Prostate gland (tissue), 2 donors: ENCODE measurements around the gene CKS2. TPM values are rescaled to one million over a fixed set of nuclear protein-coding genes. Genes with fewer than 3 reads are reported as not detected.

Experiments used
- DNase-seq: peaks from one replicate; pipeline ENCODE4 v3.0.0-alpha.2; 2019; ENCODE audit warnings: low spot score
- H3K27ac ChIP-seq, 2 donors: fragments of 200-600 bp; sonication (generic); 2 replicates each; pipeline ENCODE4 v1.5.1; 2017 to 2019
- H3K27me3 ChIP-seq: fragments of 200-600 bp; sonication (generic); replicated peaks from 2 replicates; pipeline ENCODE4 v1.5.1; 2019; ENCODE audit not compliant: insufficient read depth
- H3K36me3 ChIP-seq, 2 donors: fragments of 200-600 bp; sonication (generic); 1 replicate in 1 of 2; 2 replicates in 1 of 2; pipeline versions ENCODE4 v1.5.1 to v1.8.1; 2017 to 2019
- H3K4me1 ChIP-seq: fragments of 200-600 bp; sonication (generic); replicated peaks from 2 replicates; pipeline ENCODE4 v1.5.1; 2019
- H3K4me3 ChIP-seq, 2 donors: fragments of 200-600 bp; sonication (generic); 2 replicates each; pipeline ENCODE4 v1.5.1; 2017 to 2019
- H3K9me3 ChIP-seq: fragments of 200-600 bp; sonication (generic); 2 replicates; pipeline ENCODE4 v1.5.1; 2017
- CTCF ChIP-seq, 4 experiments: fragments of 200-600 bp in 2 of 4; fragments of 450-650 bp in 2 of 4; sonication (generic) in 2 of 4; IDR thresholded peaks; 1 replicate in 3 of 4; 2 replicates in 1 of 4; pipeline ENCODE4 v1.5.1; 2016 to 2019; ENCODE audit warnings: antibody characterized with exemption in 4 of 4, mild to moderate bottlenecking in 2 of 4, moderate library complexity in 2 of 4
- POLR2A ChIP-seq: fragments of 450-650 bp; IDR thresholded peaks from one replicate; pipeline ENCODE4 v1.6.1; 2016; ENCODE audit warnings: antibody characterized with exemption, mild to moderate bottlenecking
- POLR2AphosphoS5 ChIP-seq: sonication (generic); formaldehyde crosslinking; IDR thresholded peaks from one replicate; pipeline ENCODE4 v1.6.1; 2017; ENCODE audit warnings: antibody characterized with exemption
- WGBS: methylation state at CpG from one replicate; pipeline ENCODE4 v1.1.5; 2018; 5-methylcytosine and 5-hydroxymethylcytosine counted together
- intact Hi-C: fragments of 100-400 bp; cut with DNase I; formaldehyde crosslinking; loops from one replicate; pipeline ENCODE4 v1.14.2; 2022
- microRNA-seq: library from miRNA; unstranded; fragments of <30 nt; microRNA quantifications from one replicate; pipeline ENCODE4, GENCODE V29; 2016
- small RNA-seq, 2 donors: library from RNA; depleted of rRNA; stranded (forward); fragments of <200 nt; gene quantifications; one replicate each; pipeline ENCODE3, GENCODE V24; 2016
- total RNA-seq, 2 donors: library from RNA; depleted of rRNA; stranded (reverse); fragments of >200 nt; gene quantifications; one replicate each; pipeline ENCODE4 v1.1.0, GENCODE V29; 2016

CKS2 gene
- total RNA-seq, 2 donors from 2014 or later, result 13.8 to 87.4 TPM

GRCh38 chr9:89365532-89365912, 54.5 kb downstream of the CKS2 start:
- TF ChIP-seq CTCF (IDR thresholded peaks at IDR 0.05) (no peak), POLR2A (no peak), POLR2AphosphoS5 (no peak)
- Histone ChIP-seq H3K36me3 (peaks cover 5 to 11% of the 10 kb centered on the region in 2 donors), H3K27ac (no peak overlapping the region), H3K9me3 (no peaks in the 10 kb centered on the region), H3K27me3 (no peaks in the 10 kb centered on the region), H3K4me1 (no peaks in the 10 kb centered on the region), H3K4me3 (no peak overlapping the region)
- 93% methylated on average over 2 of the region's 2 CpGs for WGBS
- no peak for DNase-seq
- intact Hi-C loops, result no loop called here

Small RNAs within 50 kb of the gene (microRNA-seq; reads per million reads assigned to microRNA genes)
- not detected for gene MIR3153

Small RNAs within 50 kb of the gene (small RNA-seq; reads per million reads assigned to genes)
- 0 reads per million in 2 donors for gene MIR3153

Other genes starting within 250 kb of the CKS2 start
- gene SHC3, start 132.4 kb upstream of the CKS2 start, total RNA-seq, result under 1 TPM; 0.34 to 0.59 TPM
- gene SECISBP2, start 7.3 kb downstream of the CKS2 start, total RNA-seq, result 10 to 100 TPM; 43.1 to 76.2 TPM
- 10 to 100 TPM; 17.1 to 52.7 TPM for gene SEMA4D, start 186.9 kb downstream of the CKS2 start, total RNA-seq